Jurkat, Clone E6-1 (cell line): ENCODE data around the gene FAM149A.

Experiments
- DNase-seq: peaks from one replicate; pipeline ENCODE4 v3.0.0-alpha.2; 2011; ENCODE audit warnings: low read depth, low spot score
- H3K4me3 ChIP-seq: 2 replicates; pipeline ENCODE4 v1.5.1; 2011; ENCODE audit warnings: mild to moderate bottlenecking, low read length, control low read depth, moderate library complexity

The FAM149A gene

DNA sequence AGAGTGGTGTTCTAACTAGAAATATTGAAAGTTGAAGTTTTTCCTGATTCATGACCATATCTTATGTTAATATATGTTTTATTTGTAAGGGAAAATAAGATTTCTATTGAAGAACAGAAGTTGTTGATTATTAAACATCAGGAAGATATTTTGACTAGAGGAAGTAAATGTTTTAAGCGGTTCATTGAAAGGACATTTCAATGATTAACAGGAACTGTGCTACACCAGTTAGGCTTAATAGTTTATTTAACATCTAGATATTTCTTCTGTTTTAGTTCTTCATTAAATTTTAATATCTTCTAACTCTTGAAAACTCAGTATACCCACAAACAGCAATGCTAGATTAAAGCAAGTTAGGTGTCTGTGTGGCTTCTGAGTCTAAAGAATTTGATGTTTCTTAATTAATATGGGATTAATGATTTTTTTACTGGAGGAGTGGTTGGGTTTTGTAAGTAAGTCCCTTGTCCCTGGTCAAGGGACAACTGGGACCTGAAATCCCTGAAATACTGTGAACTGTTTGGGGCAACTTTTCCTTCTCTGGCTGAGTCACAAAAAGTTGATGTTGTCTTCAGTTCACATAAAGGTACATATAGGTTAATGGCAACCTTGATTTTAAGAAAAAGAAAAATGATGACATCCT is 44.0 kb downstream of the FAM149A start:
- H3K4me3 ChIP-seq, result no peak overlapping the region
- no peak for DNase-seq

DNA sequence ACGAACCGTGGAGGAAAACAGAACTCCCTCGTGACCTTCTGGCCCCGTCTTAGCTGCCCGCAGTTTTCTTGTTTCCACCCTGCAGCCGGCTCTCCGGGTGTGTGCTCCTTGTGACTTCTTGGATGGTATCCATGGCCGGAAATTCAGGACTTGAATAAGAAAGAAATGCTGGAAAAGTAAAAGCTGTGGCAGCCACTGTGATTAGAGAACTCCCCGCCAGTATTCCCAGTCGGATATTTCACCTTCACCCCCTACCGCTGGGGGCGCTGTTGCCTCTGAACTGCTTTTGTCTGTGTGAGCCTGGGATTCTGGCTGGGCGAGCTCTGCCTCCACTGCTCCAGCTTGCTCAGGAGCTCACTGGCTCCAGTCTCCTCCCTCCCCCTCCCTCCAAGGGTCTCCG is 45.4 kb downstream of the FAM149A start:
- no peak for DNase-seq
- H3K4me3 ChIP-seq, result no peak overlapping the region

DNA sequence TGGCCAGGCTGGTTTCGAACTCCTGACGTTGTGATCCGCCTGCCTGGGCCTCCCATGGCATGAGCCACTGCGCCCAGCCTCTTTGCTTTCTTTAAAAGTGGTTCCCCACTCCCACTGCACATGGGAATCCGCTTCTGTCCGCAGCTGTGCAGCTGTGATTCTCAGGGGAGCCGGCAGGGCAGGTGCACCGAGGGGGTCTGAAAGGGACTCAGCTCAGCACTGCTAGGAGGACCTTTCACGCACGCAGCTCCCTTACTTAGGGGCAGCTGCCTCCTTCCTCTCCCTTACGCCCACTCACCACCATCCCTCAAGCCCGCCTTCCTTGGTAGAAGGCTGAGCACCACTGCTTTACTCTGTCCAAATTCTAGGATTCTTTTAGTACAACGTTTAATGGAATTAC is 46.4 kb downstream of the FAM149A start:
- H3K4me3 ChIP-seq, result no peak overlapping the region
- DNase-seq, result no peak

DNA sequence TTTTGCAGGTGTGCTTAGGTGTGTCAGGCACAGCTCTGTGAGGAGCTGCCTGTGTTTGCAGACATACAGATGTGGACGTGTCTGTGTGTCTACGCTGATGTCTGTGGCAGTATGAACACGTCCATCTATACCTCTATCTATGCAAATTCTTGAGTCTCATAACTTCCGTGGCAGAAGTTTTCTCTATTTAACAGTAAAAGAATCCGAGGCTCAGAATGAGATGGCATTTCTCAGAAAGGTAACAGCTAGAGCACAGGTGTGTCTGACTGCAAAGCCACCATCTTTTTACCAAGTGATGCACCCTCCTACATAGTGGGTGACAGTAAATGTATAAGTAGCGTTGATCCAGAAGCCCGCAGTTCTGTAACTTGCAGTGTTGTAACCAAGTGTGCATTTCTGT is 47.0 kb downstream of the FAM149A start:
- DNase-seq, result no peak
- H3K4me3 ChIP-seq, result no peak overlapping the region

DNA sequence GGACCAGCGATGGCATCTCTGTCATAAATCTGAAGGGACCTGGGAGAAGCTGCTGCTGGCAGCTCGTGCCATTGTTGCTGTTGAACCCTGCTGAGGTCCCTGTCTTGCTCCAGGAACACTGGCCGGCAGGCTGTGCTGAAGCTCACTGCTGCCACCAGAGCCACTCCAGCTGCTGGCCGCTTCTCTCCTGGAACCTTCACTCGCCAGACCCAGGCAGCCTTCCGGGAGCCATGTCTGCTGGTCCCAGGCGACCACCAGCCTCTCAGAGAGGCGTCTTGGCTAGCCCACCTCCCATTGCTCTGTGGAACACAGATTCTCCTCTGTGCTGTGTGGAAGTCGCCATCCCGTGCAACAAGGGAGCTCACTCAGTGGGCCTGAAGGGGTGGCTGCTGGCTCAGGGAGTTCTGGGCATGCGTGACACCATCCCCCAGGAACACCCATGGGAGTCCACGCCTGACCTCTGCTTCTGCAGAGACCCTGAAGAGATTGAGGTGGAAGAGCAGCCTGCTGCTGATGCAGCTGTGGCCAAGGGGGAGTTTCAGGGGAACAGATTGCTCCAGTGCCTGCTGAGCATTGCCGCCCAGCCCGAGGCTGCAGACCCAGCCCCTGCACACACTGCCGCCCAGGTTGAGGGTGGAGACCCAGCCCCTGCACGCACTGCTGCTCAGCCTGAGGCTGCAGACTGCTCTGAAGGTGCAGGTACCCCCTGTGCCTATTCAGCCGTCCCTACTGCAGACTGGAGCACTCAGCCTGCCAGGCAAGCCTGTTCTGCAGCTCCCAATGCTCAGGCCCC is 53.7 kb downstream of the FAM149A start:
- H3K4me3 ChIP-seq, result no peak overlapping the region
- no peak for DNase-seq

DNA sequence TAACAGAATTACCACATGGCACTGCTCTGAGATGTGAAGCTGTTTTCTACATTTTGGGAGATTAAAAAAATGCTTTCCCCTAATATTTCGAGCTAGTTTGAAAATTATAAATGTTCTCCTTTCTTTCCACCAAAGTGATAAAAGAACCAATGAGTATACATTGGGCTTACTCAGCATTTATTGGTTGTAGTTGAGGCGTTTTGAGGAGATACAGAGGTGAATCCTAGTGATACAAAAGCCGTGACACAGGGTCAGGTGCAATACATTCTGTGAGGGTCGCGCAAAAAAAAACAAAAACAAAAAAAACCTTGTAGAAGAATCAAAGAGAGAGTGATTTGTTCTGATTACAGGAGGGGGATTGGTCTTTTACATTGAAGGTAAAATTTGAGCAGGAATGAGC is 54.5 kb downstream of the FAM149A start:
- no peak overlapping the region for H3K4me3 ChIP-seq

DNA sequence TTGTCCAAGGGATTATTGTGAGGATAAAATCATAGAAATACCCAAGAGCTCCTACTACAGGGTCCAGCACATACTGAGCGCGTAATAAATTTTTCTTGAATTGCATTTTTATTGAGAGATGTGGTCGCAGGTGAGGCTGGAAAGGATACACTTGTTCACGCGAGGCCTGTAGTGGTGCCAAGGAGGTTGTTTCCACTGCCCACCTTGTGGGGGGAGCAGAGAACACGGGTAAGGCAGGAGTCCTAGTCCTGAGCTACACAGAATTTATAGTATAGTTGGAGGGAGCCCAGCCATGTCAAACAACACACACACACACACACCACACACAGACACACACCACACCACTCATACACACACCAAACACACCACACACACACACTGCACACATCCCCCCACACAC is 55.1 kb downstream of the FAM149A start:
- DNase-seq, result no peak
- no peak overlapping the region for H3K4me3 ChIP-seq

More for the DNA sequence above, 54.5 kb downstream of the FAM149A start:
- no peak for DNase-seq

DNA sequence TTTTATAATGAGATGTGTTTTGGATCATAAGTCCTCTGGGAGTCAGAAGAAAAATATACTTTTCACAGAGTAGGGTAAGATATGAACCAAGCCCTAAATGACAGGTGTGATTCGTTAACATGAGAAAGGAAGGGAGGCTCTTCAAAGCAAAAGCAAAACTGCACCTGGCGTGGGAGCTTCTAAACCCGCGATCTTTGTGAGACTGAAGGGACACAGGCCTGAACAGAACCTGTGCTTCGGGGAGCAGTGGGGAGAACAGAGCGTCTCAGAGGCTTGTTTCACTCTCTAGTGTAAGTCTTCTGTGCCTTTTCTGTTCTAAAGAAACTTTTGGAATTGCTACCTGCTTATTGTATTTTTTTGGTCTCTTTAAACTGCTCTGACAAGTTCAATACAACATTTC is 56.6 kb downstream of the FAM149A start:
- no peak overlapping the region for H3K4me3 ChIP-seq
- peak; percentile 17 for DNase-seq

DNA sequence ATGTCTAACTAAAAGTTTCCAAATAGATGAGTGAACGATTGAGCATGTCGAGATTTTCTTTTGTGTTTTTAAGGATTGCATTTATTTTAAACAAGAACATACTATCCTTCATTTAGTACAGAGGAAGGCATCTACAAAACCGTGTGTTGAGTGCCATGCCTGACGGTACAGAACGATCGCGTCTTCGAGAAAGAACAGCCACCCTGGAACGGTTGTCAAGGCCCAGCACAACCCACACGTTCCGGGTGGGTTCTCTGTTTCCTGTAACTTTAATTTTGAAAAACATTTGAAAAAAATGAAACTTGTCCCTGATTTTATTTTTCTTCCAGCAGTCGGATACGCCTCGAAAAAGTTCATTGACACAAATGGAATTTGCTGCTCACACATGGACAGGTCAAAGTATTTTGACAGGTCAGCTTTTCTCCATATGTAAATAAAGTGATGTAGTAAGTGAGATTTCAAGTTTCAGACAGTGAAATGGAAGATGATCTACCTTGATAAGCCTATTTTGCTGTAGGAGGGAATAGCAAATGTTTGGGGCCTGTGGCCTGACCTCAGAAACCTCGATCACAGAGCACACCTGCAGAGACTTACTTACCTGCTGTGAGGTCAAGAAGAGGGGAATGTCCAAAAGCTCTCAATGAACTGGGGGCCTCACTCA is 62.5 kb downstream of the FAM149A start:
- H3K4me3 ChIP-seq, result no peak overlapping the region
- DNase-seq, result no peak

DNA sequence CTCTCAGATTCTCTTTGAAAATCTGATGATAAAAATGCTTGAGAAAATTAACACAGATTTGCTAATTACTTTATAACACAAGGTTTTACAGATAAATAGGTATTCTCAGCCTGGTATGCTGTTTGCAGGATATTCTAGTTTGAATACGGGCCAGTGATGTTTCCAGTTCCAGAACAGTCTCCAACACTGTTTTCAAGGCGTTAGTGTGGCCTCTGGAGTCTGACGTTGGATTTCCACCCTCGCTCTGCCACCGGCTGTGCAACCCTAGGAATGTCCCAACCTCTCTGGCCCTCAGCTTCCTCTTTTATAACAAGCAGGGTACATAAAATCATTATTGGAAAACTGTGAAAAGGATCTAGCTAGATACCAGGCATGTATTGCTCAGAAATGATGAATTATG is 63.1 kb downstream of the FAM149A start:
- DNase-seq, result no peak
- H3K4me3 ChIP-seq, result no peak overlapping the region

DNA sequence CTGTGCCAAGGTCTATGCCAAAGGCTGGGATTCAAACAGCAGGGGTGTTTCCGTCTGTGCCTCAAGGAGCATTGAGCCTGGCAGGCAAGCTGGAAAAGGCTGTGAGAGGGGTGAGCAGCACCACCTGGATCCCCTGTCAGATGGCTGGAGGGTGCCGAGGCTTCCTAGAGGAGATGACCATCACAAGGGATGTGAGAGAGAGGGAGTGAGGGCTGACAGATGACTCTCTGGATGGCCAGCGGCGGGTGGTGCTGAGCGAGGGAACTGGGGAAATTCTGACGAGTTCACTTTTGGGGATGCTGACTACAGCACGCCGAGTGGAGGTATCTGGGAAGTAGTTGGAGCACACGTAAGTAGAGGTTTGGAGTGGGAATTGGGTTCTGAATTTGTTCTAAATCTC is 64.2 kb downstream of the FAM149A start:
- DNase-seq, result no peak
- H3K4me3 ChIP-seq, result no peak overlapping the region

DNA sequence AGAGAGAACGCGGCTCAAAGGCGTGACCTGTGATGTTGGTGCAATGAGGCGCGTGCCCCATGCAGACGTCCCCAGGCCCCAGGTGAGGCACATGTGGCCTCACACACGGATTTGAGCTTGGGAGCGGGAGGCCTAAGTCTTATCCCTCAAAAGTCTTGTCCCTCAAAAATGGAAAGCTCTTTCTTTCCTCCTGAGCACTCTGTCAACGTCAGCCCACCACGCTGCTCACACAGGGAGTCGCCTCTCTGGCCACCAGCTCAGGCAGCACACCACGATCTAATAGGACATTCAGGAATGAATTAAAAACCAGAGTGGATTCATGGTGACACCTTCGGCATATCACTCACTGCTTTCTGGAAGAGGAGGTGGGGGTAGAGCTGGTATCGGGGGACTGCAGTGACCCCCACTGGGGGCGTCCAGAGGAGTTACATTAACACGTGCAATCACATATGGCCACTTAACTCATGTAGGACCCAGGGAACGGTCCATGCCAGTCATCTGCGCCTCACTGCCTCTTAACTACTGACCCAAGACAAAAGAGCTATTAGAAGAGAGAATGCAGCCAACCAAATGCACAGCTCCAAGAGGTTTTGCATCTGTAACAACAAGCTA is 64.9 kb downstream of the FAM149A start:
- no peak for DNase-seq
- no peak overlapping the region for H3K4me3 ChIP-seq

DNA sequence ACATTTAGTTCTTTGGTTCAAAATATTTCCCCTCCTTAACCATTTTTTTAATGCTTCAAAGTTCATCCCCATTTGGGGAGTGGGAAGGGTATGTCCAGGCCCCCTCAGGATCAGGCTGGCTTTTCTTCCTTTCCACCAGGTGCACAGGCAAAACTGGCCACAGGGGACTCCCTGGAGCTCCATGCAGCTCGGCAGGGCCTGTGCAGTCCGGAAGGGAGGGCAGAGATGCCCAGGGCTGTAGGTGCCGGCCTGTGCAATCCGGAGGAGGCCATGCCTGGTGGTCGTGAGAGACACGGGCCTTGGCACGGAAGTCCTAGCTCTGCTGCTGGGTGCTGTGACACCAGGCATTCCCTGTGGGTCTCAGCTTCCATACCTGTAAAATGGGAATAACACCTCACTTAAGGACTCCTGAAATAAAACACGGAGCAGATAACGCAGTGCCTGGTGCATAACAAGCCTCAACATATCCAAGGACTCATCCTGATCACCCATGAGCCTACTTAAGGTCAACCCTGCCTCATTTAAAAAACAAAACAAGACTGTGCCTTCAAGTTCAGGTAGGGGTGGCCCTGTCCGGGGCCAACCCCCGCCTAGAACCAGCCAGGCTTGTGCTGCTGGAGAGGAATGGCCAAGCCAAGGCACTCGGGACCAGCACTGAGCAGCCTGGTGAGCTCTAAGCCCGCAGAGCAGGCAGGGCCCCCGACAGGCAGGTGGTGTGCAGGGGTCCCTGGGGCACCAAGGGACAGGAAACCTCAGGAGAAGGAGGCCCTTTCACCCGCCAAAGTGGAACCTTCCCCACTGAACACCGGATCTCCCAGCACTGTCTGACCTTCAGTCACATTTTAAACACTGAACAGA is 65.7 kb downstream of the FAM149A start:
- DNase-seq, result no peak
- no peak overlapping the region for H3K4me3 ChIP-seq

DNA sequence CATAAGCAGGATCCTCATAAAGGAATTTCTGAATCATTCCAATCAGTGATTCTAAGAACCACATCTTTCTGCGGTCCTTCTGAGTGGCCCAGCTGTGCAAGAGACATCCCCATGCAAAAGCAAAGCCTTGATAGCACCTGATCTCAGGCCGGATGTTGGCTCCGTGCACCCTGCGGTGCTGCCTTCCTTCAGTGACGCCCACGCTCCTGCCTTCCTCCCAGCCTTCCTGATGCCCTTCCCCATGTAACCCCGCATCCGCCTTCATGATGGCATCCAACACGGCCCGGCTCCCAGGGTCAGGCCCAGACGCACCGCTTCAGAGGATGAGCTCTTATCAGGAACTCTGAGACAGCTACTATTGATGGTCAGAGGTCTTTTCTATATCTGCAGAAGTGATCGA is 66.5 kb downstream of the FAM149A start:
- no peak overlapping the region for H3K4me3 ChIP-seq
- DNase-seq, result no peak

DNA sequence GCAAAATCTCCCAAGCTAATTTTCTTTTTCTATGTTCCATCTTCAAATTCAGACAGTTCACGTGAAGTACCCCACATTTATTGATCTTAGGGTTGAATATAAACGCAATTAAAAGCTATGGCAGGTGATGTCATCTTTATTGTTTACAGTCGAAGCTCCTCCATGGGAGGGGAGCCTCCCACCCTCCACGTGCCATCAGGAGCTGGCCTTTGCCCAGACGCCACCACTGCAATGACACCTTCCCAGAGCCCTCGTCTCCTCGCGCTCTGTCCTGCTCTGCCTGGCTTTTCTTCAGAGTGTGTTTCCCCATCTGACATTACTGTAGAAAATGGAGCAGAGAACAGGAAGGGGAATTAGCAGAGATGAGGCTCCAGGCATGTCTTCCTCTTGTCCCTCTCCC is 68.0 kb downstream of the FAM149A start:
- no peak overlapping the region for H3K4me3 ChIP-seq
- no peak for DNase-seq

DNA sequence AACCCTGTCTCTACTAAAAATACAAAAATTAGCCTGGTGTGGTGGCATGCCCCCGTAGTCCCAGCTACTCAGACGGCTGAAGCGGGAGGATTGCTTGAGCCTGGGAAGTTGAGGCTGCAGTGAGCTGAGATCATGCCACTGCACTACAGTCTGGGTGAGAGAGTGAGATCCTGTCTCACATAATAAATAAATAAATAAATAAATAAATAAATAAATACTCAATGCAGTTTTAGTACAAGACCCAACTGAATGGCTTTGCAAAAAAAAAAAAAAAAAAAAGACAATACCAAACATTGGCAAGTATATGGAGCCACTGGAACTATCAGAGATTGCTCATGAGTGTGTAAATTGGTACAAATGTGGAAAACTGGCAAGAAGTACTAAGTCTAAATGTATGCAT is 83.6 kb downstream of the FAM149A start:
- DNase-seq, result no peak

DNA sequence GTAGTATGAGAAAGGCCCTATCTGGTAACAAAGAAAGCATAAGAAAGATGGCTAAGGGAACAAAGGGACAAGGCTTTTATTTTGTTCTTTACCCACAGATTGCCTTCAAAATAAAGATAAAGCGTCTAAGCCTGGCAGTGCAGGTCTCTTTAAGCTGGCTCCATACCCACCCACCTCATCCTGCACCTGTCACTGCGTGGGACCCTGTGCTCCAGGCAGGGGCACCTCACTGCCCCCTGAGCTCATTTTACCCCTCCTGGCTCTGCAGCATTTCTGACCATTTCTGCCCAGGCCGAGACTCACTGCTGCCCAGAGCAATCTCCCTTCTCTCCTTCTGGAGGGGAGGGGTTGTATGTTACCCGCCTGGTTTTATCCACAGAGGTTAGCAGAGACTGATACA is 85.2 kb downstream of the FAM149A start:
- DNase-seq, result no peak
- H3K4me3 ChIP-seq, result peak overlapping the region; percentile 86

More for the DNA sequence above, 83.6 kb downstream of the FAM149A start:
- no peak overlapping the region for H3K4me3 ChIP-seq

DNA sequence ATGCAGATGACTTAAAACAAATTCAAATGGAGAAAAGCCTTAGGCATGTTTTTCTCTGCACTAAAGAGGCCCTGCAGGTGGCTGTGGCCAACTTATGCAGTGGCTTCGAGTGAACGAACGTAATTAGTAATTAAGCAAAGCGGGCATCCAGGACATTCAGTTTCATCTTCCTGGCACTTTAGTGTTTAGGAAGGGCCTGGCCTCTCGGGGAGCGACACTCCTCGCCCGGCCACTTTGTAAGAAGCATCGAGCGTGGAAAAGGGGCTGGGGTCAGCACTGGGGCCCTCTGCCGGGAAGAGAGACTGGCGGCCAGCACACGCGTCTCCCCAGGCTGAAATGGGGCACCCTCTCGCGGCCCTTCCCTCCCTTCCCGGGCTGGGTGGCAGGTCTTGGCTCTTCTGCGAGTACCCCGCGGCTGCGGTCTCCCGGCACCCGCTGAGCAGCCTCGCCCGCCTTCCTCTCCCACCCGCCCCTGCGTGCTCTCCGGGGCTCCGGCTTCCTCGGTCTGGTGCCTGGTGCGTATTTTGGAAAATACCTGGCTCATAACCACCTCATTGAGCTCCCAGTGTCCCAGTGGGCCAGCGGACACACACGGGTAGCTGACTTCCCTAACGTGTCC is 86.2 kb downstream of the FAM149A start:
- peak; percentile 35 for DNase-seq
- peak overlapping the region; percentile 86 for H3K4me3 ChIP-seq
